SW 1271 (cell line): ENCODE results near the gene ANKRD1.

Source experiments
- DNase-seq, 2 experiments: peaks; one replicate each; lab custom pipeline; 2025; lab: John Stamatoyannopoulos, UW

The ANKRD1 gene

GRCh38 chr10:90935581-90936275 lies 14.8 kb upstream of the ANKRD1 start:
- DNase-seq, result no peak

- peak; percentile 78 to 88 for DNase-seq
Observed at GRCh38 chr10:90930971-90931871, 10.3 kb upstream of the ANKRD1 start.

DNA sequence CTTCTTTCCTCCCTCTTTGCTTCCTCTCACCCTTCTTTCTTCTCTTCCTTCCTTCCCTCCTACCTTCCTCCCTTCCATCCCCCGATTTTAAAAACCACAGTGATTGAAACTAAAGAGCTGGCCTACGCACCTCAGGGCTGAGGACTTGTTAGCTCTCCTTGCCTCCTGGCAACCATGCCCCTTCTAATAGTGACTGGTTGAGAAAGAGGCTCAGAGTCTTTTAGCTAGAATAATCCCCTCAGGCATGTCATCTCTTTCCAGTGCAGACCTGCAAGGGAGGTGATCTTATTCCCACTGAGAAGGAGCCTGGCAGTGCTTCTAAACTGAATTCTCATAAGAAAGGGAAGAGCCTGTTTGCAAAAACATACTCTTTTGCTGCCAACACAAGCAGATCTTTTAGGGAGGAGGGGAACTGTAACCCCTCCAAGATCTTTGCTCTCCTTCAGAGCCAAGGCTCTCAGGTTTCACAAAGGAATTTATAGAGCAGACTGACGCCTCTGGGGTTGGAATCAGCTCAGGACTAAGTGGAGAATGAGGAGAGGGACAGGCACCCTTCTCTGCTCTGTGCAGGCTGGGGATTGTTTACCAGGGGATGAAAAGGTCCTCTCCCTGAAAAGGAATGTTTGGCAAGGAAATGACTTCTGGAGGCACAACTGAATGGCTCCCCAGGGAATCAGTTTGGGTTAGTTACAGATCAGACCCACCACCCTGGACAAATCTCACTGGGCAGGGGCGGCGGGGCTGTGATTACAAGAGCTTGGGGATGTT lies 9.4 kb upstream of the ANKRD1 start:
- peak in 1 of 2 experiments; percentile 56 for DNase-seq

- no peak for DNase-seq
Observed at GRCh38 chr10:90929179-90929578, 8.3 kb upstream of the ANKRD1 start.

- DNase-seq, result no peak
Observed at GRCh38 chr10:90927293-90927692, 6.4 kb upstream of the ANKRD1 start.

GRCh38 chr10:90925079-90926029 lies 4.5 kb upstream of the ANKRD1 start:
- no peak for DNase-seq

DNA sequence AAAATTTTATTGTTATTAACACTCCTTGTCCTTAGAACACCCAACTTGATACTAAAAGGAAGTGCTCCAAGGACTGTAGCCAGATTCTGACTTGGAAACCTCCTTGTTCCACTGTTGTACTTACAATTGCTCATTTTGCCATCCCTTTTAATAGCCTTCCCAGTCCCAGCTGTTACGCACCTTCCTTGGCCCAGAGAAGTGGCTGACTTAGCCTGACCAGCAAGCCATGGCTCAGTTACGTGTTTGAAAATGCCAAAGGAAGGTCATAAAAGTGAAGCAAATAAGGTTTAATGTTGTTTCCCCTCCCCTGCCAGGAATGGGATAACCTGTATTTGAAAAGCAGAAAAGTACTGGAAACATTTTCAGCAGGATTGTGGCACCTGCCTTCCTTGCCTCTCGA lies 3.7 kb upstream of the ANKRD1 start:
- no peak for DNase-seq

GRCh38 chr10:90923111-90923731 lies 2.3 kb upstream of the ANKRD1 start:
- DNase-seq, result no peak

GRCh38 chr10:90921906-90922305 lies 1.0 kb upstream of the ANKRD1 start:
- no peak for DNase-seq

GRCh38 chr10:90919683-90920574 lies 958 bp downstream of the ANKRD1 start:
- DNase-seq, result peak in 1 of 2 experiments; percentile 24

- DNase-seq, result no peak
Observed at GRCh38 chr10:90917968-90918318, 2.9 kb downstream of the ANKRD1 start.

- no peak for DNase-seq
Observed at GRCh38 chr10:90917238-90917967, 3.5 kb downstream of the ANKRD1 start.

- DNase-seq, result no peak
Observed at GRCh38 chr10:90916392-90917237, 4.3 kb downstream of the ANKRD1 start.

DNA sequence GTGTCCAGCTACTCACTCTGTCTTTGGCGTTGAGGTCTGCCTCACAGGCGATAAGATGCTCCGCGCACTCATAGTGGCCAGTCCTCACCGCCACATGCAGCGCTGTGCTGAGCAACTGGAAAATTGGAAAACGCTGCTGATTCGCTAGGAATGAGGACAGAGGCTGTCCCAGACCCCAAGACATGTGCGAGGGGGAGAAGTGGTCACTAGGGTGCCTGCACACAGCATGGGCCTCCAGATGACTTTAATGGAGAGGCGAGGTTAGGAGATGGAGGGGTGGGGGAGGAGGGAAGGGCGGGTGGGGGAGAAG lies 5.2 kb downstream of the ANKRD1 start:
- no peak for DNase-seq

GRCh38 chr10:90914992-90915765 lies 5.7 kb downstream of the ANKRD1 start:
- DNase-seq, result no peak

DNA sequence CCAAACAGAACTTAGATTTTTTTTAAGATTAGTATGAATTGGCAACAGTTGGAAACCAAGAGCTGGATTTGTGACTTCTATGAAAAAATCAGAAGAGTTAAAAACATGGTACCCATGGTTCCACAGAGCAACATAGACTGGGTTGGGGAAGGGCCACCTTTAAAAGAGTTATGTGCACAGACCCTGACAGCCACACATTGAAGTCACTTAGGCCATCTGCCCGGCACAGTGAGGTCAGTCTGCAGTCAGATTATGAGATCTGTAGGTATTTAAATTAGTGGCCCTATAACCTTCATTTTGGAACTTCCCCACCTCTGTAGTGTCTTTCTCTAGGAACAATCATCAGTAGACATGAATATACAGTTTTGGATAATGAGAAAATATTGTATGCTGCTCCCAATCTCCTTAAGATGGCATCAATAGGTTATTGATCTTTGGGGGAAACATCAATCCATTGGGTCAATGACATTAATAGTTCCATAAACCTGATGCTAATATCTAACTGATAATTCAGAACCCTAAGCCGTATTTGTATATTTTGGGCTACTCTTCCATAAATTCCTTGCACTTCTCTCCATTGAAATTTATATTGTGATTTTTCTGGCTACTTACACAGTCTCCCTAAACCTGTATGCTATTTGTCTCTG lies 7.0 kb downstream of the ANKRD1 start:
- DNase-seq, result no peak

GRCh38 chr10:90912854-90913479 lies 7.9 kb downstream of the ANKRD1 start:
- no peak for DNase-seq
